ENCODE data around the gene CYB5R2.

GRCh38 chr11:7635708-7636107, 37.6 kb downstream of the CYB5R2 start:
- TF ChIP-seq, protein P1, sequence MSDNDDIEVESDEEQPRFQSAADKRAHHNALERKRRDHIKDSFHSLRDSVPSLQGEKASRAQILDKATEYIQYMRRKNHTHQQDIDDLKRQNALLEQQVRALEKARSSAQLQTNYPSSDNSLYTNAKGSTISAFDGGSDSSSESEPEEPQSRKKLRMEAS (IDR thresholded peaks at IDR 0.05) = no peak
- no peak for TF ChIP-seq POLR2A (IDR thresholded peaks at IDR 0.05; ENCODE audit: low read length)
- TF ChIP-seq, protein P2, sequence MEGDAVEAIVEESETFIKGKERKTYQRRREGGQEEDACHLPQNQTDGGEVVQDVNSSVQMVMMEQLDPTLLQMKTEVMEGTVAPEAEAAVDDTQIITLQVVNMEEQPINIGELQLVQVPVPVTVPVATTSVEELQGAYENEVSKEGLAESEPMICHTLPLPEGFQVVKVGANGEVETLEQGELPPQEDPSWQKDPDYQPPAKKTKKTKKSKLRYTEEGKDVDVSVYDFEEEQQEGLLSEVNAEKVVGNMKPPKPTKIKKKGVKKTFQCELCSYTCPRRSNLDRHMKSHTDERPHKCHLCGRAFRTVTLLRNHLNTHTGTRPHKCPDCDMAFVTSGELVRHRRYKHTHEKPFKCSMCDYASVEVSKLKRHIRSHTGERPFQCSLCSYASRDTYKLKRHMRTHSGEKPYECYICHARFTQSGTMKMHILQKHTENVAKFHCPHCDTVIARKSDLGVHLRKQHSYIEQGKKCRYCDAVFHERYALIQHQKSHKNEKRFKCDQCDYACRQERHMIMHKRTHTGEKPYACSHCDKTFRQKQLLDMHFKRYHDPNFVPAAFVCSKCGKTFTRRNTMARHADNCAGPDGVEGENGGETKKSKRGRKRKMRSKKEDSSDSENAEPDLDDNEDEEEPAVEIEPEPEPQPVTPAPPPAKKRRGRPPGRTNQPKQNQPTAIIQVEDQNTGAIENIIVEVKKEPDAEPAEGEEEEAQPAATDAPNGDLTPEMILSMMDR (IDR thresholded peaks at IDR 0.05) = no peak
- no peak for TF ChIP-seq EHMT2 (IDR thresholded peaks at IDR 0.05; ENCODE audit: low read depth)
- TF ChIP-seq EP300 (IDR thresholded peaks at IDR 0.05) = no peak
- no peak for TF ChIP-seq SMC3 (IDR thresholded peaks at IDR 0.05)

Data from A549 (cell line).